ENCODE data around the gene SNAI3. TPM values are rescaled to one million over a fixed set of nuclear protein-coding genes. Genes with fewer than 3 reads are reported as not detected.
A peak's percentile ranks its signal among the peaks of the same experiment; 100 is the strongest.

SNAI3 gene
- total and polyA plus RNA-seq, 2 experiments from 2014 or later: 10.3 to 19.4 TPM

- TF ChIP-seq NANOG (IDR thresholded peaks at IDR 0.05; ENCODE audit: borderline replicate concordance) (peak; percentile 23; the same call in 1 of the 2 replicates), STAT1 (IDR thresholded peaks at IDR 0.05; ENCODE audit: unreplicated experiment) (no peak), EZH2phosphoT487 (IDR thresholded peaks at IDR 0.05; ENCODE audit: unreplicated experiment) (no peak), ZNF114 (CRISPR knock-in tag; IDR thresholded peaks at IDR 0.05) (no peak), ZNF331 (CRISPR knock-in tag; IDR thresholded peaks at IDR 0.05; ENCODE audit: low read depth) (no peak), EZH2 (IDR thresholded peaks at IDR 0.05; ENCODE audit: low read depth, unreplicated experiment) (no peak), REST (IDR thresholded peaks at IDR 0.05; ENCODE audit: unreplicated experiment) (no peak), CREB1 (CRISPR knock-in tag; IDR thresholded peaks at IDR 0.05; ENCODE audit: low read depth) (peak; percentile 90), POLR2AphosphoS5 (IDR thresholded peaks at IDR 0.05; ENCODE audit: low read depth) (peak; percentile 96), ETS1 (IDR thresholded peaks at IDR 0.05) (peak; percentile 49; the same call in 1 of the 2 replicates), JUNB (IDR thresholded peaks at IDR 0.05; ENCODE audit: unreplicated experiment) (no peak)
- TF ChIP-seq, protein P1, sequence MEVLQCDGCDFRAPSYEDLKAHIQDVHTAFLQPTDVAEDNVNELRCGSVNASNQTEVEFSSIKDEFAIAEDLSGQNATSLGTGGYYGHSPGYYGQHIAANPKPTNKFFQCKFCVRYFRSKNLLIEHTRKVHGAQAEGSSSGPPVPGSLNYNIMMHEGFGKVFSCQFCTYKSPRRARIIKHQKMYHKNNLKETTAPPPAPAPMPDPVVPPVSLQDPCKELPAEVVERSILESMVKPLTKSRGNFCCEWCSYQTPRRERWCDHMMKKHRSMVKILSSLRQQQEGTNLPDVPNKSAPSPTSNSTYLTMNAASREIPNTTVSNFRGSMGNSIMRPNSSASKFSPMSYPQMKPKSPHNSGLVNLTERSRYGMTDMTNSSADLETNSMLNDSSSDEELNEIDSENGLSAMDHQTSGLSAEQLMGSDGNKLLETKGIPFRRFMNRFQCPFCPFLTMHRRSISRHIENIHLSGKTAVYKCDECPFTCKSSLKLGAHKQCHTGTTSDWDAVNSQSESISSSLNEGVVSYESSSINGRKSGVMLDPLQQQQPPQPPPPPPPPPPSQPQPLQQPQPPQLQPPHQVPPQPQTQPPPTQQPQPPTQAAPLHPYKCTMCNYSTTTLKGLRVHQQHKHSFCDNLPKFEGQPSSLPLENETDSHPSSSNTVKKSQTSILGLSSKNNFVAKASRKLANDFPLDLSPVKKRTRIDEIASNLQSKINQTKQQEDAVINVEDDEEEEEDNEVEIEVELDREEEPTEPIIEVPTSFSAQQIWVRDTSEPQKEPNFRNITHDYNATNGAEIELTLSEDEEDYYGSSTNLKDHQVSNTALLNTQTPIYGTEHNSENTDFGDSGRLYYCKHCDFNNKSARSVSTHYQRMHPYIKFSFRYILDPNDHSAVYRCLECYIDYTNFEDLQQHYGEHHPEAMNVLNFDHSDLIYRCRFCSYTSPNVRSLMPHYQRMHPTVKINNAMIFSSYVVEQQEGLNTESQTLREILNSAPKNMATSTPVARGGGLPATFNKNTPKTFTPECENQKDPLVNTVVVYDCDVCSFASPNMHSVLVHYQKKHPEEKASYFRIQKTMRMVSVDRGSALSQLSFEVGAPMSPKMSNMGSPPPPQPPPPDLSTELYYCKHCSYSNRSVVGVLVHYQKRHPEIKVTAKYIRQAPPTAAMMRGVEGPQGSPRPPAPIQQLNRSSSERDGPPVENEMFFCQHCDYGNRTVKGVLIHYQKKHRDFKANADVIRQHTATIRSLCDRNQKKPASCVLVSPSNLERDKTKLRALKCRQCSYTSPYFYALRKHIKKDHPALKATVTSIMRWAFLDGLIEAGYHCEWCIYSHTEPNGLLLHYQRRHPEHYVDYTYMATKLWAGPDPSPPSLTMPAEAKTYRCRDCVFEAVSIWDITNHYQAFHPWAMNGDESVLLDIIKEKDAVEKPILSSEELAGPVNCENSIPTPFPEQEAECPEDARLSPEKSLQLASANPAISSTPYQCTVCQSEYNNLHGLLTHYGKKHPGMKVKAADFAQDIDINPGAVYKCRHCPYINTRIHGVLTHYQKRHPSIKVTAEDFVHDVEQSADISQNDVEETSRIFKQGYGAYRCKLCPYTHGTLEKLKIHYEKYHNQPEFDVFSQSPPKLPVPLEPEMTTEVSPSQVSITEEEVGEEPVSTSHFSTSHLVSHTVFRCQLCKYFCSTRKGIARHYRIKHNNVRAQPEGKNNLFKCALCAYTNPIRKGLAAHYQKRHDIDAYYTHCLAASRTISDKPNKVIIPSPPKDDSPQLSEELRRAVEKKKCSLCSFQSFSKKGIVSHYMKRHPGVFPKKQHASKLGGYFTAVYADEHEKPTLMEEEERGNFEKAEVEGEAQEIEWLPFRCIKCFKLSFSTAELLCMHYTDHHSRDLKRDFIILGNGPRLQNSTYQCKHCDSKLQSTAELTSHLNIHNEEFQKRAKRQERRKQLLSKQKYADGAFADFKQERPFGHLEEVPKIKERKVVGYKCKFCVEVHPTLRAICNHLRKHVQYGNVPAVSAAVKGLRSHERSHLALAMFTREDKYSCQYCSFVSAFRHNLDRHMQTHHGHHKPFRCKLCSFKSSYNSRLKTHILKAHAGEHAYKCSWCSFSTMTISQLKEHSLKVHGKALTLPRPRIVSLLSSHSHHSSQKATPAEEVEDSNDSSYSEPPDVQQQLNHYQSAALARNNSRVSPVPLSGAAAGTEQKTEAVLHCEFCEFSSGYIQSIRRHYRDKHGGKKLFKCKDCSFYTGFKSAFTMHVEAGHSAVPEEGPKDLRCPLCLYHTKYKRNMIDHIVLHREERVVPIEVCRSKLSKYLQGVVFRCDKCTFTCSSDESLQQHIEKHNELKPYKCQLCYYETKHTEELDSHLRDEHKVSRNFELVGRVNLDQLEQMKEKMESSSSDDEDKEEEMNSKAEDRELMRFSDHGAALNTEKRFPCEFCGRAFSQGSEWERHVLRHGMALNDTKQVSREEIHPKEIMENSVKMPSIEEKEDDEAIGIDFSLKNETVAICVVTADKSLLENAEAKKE (CRISPR knock-in tag; IDR thresholded peaks at IDR 0.05): no peak
- TF ChIP-seq, protein P2, sequence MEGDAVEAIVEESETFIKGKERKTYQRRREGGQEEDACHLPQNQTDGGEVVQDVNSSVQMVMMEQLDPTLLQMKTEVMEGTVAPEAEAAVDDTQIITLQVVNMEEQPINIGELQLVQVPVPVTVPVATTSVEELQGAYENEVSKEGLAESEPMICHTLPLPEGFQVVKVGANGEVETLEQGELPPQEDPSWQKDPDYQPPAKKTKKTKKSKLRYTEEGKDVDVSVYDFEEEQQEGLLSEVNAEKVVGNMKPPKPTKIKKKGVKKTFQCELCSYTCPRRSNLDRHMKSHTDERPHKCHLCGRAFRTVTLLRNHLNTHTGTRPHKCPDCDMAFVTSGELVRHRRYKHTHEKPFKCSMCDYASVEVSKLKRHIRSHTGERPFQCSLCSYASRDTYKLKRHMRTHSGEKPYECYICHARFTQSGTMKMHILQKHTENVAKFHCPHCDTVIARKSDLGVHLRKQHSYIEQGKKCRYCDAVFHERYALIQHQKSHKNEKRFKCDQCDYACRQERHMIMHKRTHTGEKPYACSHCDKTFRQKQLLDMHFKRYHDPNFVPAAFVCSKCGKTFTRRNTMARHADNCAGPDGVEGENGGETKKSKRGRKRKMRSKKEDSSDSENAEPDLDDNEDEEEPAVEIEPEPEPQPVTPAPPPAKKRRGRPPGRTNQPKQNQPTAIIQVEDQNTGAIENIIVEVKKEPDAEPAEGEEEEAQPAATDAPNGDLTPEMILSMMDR (conservative IDR thresholded peaks at IDR 0.05; ENCODE audit: low read depth in 2 of 2): 0 out of 4 replicates have a peak, but pooled peaks of 1 of the 2 experiments have one; percentile 8
- Histone ChIP-seq H3K4me2 (peak within 1 kb of the TSS; percentile 97), H3K4me3 (peak within 1 kb of the TSS; percentile 90), H3K4me1 (ENCODE audit: insufficient read depth) (peaks cover 18% of the 10 kb centered on the region), H3K79me2 (replicated peaks; ENCODE audit: insufficient read depth) (peaks cover 62% of the 10 kb centered on the region), H3K36me3 (ENCODE audit: insufficient read depth) (0 out of 2 replicates have a peak, but pooled peaks cover 1% of the 10 kb centered on the region), H3F3A (replicated peaks; ENCODE audit: low read depth) (0 out of 2 replicates have a peak, but pooled peaks cover 12% of the 10 kb centered on the region), H2AFZ (peak within 1 kb of the TSS; percentile 81), H3K27ac (ENCODE audit: low read depth) (no peak within 1 kb of the TSS; the same call in 1 of the 2 replicates), H4K20me1 (replicated peaks; ENCODE audit: insufficient read depth) (peaks cover 30% of the 10 kb centered on the region), H3K9me2 (ENCODE audit: insufficient read depth) (no peaks in the 10 kb centered on the region), H3K27me3 (ENCODE audit: insufficient read depth) (no peaks in the 10 kb centered on the region)
- peak; percentile 98 for DNase-seq (ENCODE audit: low spot score)
- peaks cover 15% of the 10 kb centered on the region for H3K27me3 Mint-ChIP-seq (ENCODE audit: insufficient read depth, low read depth, poor library complexity)
- H3K4me1 Mint-ChIP-seq: peaks cover 15% of the 10 kb centered on the region; the same call in 2 of the 3 replicates
- peaks cover 6% of the 10 kb centered on the region for H3K9me3 Mint-ChIP-seq
- H3K4me3 Mint-ChIP-seq: peak within 1 kb of the TSS; percentile 96
- peak; percentile 94 for ATAC-seq
- H3K27ac Mint-ChIP-seq: peak within 1 kb of the TSS; percentile 93
- H3K36me3 Mint-ChIP-seq (ENCODE audit: low read depth): peaks cover 13% of the 10 kb centered on the region
These were observed 23.3 kb downstream of the SNAI3 start, which contains the start of gene MVD for GRCh38 chr16:88662843-88663606. Gene MVD, minus strand, starts transcription at chr16:88663091. Its CDS starts 11 bp downstream, at chr16:88663080.

All from GM23338 (cell line).